ENCODE data around the gene DBI. TPM values are rescaled to one million over a fixed set of nuclear protein-coding genes. Genes with fewer than 3 reads are reported as not detected.

Gene DBI
- polyA plus RNA-seq, 1 of the 3 experiments (the other 2 are of a cell fraction) = 150 TPM

DNA sequence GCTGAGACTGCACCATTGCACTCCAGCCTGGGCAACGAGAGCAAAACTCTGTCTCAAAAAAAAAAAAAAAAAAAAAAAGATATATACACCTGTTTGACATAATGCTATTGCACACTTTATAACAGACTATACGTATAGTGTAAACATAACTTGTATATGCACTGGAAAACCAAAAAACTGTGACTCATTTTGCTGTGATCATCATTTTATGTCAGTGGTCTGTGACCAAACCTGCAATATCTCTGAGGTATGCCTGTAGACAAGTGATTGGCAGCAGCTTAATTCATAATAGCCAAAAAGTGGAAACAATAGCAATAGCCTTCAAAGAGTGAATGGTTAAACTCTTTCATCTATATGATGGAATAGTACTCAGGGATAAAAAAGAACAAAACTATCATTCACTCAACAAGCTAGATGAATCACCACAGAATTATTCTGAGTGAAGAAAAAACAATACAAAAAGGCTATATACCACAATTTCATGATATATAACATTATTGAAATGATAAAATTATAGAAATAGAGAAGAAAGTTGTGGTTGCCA, 6.3 kb upstream of the DBI start:
- no peak overlapping the region for H2AFZ ChIP-seq (ENCODE audit: low read depth)
- no peak overlapping the region for H3K4me3 ChIP-seq (ENCODE audit: low read depth in 2 of 2, low read length in 1 of 2)
- CTCF ChIA-PET = interaction anchor here (1.0 kb wide), 1 partner anchor 11 kb away, joined by 3 read pairs; no protein-coding TSS in a partner anchor
- H3K4me1 ChIP-seq (ENCODE audit: control insufficient read depth in 1 of 2, insufficient read depth in 2 of 2, low read depth in 1 of 2, low read length in 1 of 2) = peaks cover 0 to 2% of the 10 kb centered on the region in 2 experiments; a peak in 2 of 4 replicates
- H3K36me3 ChIP-seq (replicated peaks in 1 of 2; ENCODE audit: control insufficient read depth in 1 of 2, insufficient read depth in 2 of 2, low read length in 1 of 2) = peaks cover 0 to 4% of the 10 kb centered on the region in 2 experiments
- no peak for TF ChIP-seq TEAD4 (IDR thresholded peaks at IDR 0.05; ENCODE audit: borderline replicate concordance, insufficient read depth)
- TF ChIP-seq RAD21 (IDR thresholded peaks at IDR 0.05; ENCODE audit: low read length) = no peak
- no peak for TF ChIP-seq JUND (IDR thresholded peaks at IDR 0.05)
- TF ChIP-seq NRF1 (IDR thresholded peaks at IDR 0.05; ENCODE audit: low read depth, low read length) = no peak
- TF ChIP-seq, protein P1, sequence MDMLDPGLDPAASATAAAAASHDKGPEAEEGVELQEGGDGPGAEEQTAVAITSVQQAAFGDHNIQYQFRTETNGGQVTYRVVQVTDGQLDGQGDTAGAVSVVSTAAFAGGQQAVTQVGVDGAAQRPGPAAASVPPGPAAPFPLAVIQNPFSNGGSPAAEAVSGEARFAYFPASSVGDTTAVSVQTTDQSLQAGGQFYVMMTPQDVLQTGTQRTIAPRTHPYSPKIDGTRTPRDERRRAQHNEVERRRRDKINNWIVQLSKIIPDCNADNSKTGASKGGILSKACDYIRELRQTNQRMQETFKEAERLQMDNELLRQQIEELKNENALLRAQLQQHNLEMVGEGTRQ (IDR thresholded peaks at IDR 0.05; ENCODE audit: borderline replicate concordance, low read depth, low read length) = no peak
- TF ChIP-seq GABPA (IDR thresholded peaks at IDR 0.05; ENCODE audit: low read depth) = no peak
- TF ChIP-seq TAF1 (IDR thresholded peaks at IDR 0.05; ENCODE audit: borderline replicate concordance, low read depth, low read length) = no peak
- no peak for DNase-seq
- H3K9me3 ChIP-seq = no peaks in the 10 kb centered on the region
- H3K27me3 ChIP-seq (ENCODE audit: insufficient read depth) = no peaks in the 10 kb centered on the region
- H3K9me2 ChIP-seq = no peaks in the 10 kb centered on the region
- H3K27ac ChIP-seq (ENCODE audit: low read depth in 2 of 2, low read length in 1 of 2) = no peak overlapping the region
- WGBS (ENCODE audit: low lambda C conversion rate) = 88% methylated on average over 2 of the region's 2 CpGs
- peaks cover 6% of the 10 kb centered on the region for H3F3A ChIP-seq (replicated peaks; ENCODE audit: insufficient read depth)
- H3K79me2 ChIP-seq (ENCODE audit: insufficient read depth) = peaks cover 13% of the 10 kb centered on the region
- no peak overlapping the region for H3K4me2 ChIP-seq
- POLR2A ChIA-PET = no interaction called here
- no peaks in the 10 kb centered on the region for H4K20me1 ChIP-seq (ENCODE audit: insufficient read depth)
- H3K9ac ChIP-seq = no peak overlapping the region

DNA sequence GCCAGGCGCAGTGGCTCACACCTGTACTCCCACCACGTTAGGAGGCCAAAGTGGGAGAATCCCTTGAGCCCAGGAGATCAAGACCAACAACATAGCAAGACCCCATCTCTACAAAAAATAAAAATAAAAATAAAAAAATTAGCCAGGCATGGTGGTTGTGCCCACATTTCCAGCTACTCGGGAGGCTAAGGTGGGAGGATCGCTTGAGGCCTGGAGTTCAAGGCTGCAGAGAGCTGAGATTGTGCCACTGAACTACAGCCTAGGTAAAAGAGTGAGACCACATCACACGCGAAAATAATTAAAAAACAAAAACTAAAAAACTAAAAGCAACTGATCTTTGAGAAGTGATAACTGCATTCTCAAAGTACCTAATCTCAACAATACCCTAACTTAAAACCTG, 2.0 kb upstream of the DBI start:
- POLR2A ChIA-PET = no interaction called here
- peak overlapping the region; percentile 88; the same call in 1 of the 2 replicates for H3K4me2 ChIP-seq
- 97% methylated on average over 6 of the region's 6 CpGs for WGBS (ENCODE audit: low lambda C conversion rate)
- H2AFZ ChIP-seq (ENCODE audit: low read depth) = no peak overlapping the region
- CTCF ChIA-PET = interaction anchor here (1.2 to 1.9 kb wide), 2 partner anchors 10 to 112 kb away, joined by 4 read pairs; no protein-coding TSS in a partner anchor
- TF ChIP-seq, protein P2, sequence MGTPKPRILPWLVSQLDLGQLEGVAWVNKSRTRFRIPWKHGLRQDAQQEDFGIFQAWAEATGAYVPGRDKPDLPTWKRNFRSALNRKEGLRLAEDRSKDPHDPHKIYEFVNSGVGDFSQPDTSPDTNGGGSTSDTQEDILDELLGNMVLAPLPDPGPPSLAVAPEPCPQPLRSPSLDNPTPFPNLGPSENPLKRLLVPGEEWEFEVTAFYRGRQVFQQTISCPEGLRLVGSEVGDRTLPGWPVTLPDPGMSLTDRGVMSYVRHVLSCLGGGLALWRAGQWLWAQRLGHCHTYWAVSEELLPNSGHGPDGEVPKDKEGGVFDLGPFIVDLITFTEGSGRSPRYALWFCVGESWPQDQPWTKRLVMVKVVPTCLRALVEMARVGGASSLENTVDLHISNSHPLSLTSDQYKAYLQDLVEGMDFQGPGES (IDR thresholded peaks at IDR 0.05; ENCODE audit: low read depth, low read length) = no peak
- TF ChIP-seq TCF12 (IDR thresholded peaks at IDR 0.05) = no peak
- TF ChIP-seq MEF2A (IDR thresholded peaks at IDR 0.05; ENCODE audit: borderline replicate concordance, low read depth) = no peak
- TF ChIP-seq, protein P1 (IDR thresholded peaks at IDR 0.05; ENCODE audit: borderline replicate concordance, low read depth, low read length) = no peak
- TF ChIP-seq, protein P3, sequence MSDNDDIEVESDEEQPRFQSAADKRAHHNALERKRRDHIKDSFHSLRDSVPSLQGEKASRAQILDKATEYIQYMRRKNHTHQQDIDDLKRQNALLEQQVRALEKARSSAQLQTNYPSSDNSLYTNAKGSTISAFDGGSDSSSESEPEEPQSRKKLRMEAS (IDR thresholded peaks at IDR 0.05; ENCODE audit: low read depth) = no peak
- TF ChIP-seq GATA2 (CRISPR knock-in tag; IDR thresholded peaks at IDR 0.05) = no peak
- no peak for TF ChIP-seq TEAD4 (IDR thresholded peaks at IDR 0.05; ENCODE audit: borderline replicate concordance, insufficient read depth)
- no peak for TF ChIP-seq FOXJ3 (CRISPR knock-in tag; IDR thresholded peaks at IDR 0.05)
- TF ChIP-seq FOSL2 (IDR thresholded peaks at IDR 0.05; ENCODE audit: borderline replicate concordance, low read depth) = no peak
- no peak for TF ChIP-seq RXRA (IDR thresholded peaks at IDR 0.05; ENCODE audit: borderline replicate concordance, low read depth)
- TF ChIP-seq EZH2phosphoT487 (IDR thresholded peaks at IDR 0.05; ENCODE audit: borderline replicate concordance, low read depth) = no peak
- TF ChIP-seq FOXM1 (IDR thresholded peaks at IDR 0.05; ENCODE audit: low read depth) = no peak
- H3K36me3 ChIP-seq (replicated peaks in 1 of 2; ENCODE audit: control insufficient read depth in 1 of 2, insufficient read depth in 2 of 2, low read length in 1 of 2) = peaks cover 7 to 17% of the 10 kb centered on the region in 2 experiments
- H3K9me3 ChIP-seq = no peaks in the 10 kb centered on the region
- H3K27ac ChIP-seq (ENCODE audit: low read depth in 2 of 2, low read length in 1 of 2) = no peak overlapping the region
- no peaks in the 10 kb centered on the region for H4K20me1 ChIP-seq (ENCODE audit: insufficient read depth)
- no peaks in the 10 kb centered on the region for H3K27me3 ChIP-seq (ENCODE audit: insufficient read depth)
- no peak overlapping the region for H3K9ac ChIP-seq
- DNase-seq = no peak
- peaks cover 0 to 15% of the 10 kb centered on the region in 2 experiments; a peak in 3 of 4 replicates for H3K4me1 ChIP-seq (ENCODE audit: control insufficient read depth in 1 of 2, insufficient read depth in 2 of 2, low read depth in 1 of 2, low read length in 1 of 2)
- peaks cover 45% of the 10 kb centered on the region for H3K79me2 ChIP-seq (ENCODE audit: insufficient read depth)
- H3K9me2 ChIP-seq = no peaks in the 10 kb centered on the region
- peaks cover 6% of the 10 kb centered on the region for H3F3A ChIP-seq (replicated peaks; ENCODE audit: insufficient read depth)
- peak overlapping the region in 1 of 2 experiments; percentile 96; a peak in 1 of 4 replicates for H3K4me3 ChIP-seq (ENCODE audit: low read depth in 2 of 2, low read length in 1 of 2)

All from SK-N-SH (cell line).